ENCODE results near the gene KLHL29. TPM values are rescaled to one million over a fixed set of nuclear protein-coding genes. Genes with fewer than 3 reads are reported as not detected.

The KLHL29 gene
- total RNA-seq, 3 donors from 2014 or later (not counting 1 experiment from before 2014, with no cell fraction given), result 0.24 to 0.43 (median 0.33) TPM

- Mint-ChIP-seq H3K27ac (no peak overlapping the region), H3K4me1 (no peaks in the 10 kb centered on the region), H3K27me3 (ENCODE audit: low read depth in 2 of 2) (peaks cover 0 to 3% of the 10 kb centered on the region in 2 donors), H3K36me3 (no peaks in the 10 kb centered on the region), H3K4me3 (no peak overlapping the region), H3K9me3 (no peaks in the 10 kb centered on the region)
- DNase-seq, result no peak
- no peak for TF ChIP-seq CTCF (IDR thresholded peaks at IDR 0.05)
- intact Hi-C loops (cut with micrococcal nuclease), result no loop called here
- ATAC-seq, result no peak
- WGBS (ENCODE audit: insufficient coverage), result 57% methylated on average over 16 of the region's 16 CpGs
- no peaks in the 10 kb centered on the region for H3K4me1 ChIP-seq (ENCODE audit: control insufficient read depth, insufficient read depth, low read length)
- H3K4me3 ChIP-seq (ENCODE audit: low read length), result no peak overlapping the region
- no peaks in the 10 kb centered on the region for H3K9me3 ChIP-seq (ENCODE audit: control insufficient read depth, insufficient read depth, low read length)
- no peak overlapping the region for H3K27ac ChIP-seq (ENCODE audit: low read length)
- no peaks in the 10 kb centered on the region for H3K27me3 ChIP-seq (ENCODE audit: control insufficient read depth, insufficient read depth, low read length)
- H3K36me3 ChIP-seq (ENCODE audit: control insufficient read depth, insufficient read depth, low read length), result no peaks in the 10 kb centered on the region
These were observed 165.0 kb downstream of the KLHL29 start for GRCh38 chr2:23549821-23550530.

GRCh38 chr2:23550553-23550952 lies 165.6 kb downstream of the KLHL29 start:
- WGBS (ENCODE audit: insufficient coverage), result 86% methylated on average over 7 of the region's 7 CpGs
- intact Hi-C loops (cut with micrococcal nuclease), result no loop called here
- Mint-ChIP-seq H3K27ac (no peak overlapping the region), H3K36me3 (no peaks in the 10 kb centered on the region), H3K4me3 (no peak overlapping the region), H3K9me3 (no peaks in the 10 kb centered on the region), H3K4me1 (no peaks in the 10 kb centered on the region), H3K27me3 (ENCODE audit: low read depth in 2 of 2) (peaks cover 0 to 3% of the 10 kb centered on the region in 2 donors)
- H3K9me3 ChIP-seq (ENCODE audit: control insufficient read depth, insufficient read depth, low read length), result no peaks in the 10 kb centered on the region
- no peak overlapping the region for H3K4me3 ChIP-seq (ENCODE audit: low read length)
- ATAC-seq (no peak), DNase-seq (no peak)
- no peak overlapping the region for H3K27ac ChIP-seq (ENCODE audit: low read length)
- no peaks in the 10 kb centered on the region for H3K4me1 ChIP-seq (ENCODE audit: control insufficient read depth, insufficient read depth, low read length)
- no peaks in the 10 kb centered on the region for H3K36me3 ChIP-seq (ENCODE audit: control insufficient read depth, insufficient read depth, low read length)
- no peak for TF ChIP-seq CTCF (IDR thresholded peaks at IDR 0.05)
- H3K27me3 ChIP-seq (ENCODE audit: control insufficient read depth, insufficient read depth, low read length), result no peaks in the 10 kb centered on the region

- no peak overlapping the region for H3K27ac Mint-ChIP-seq
- no peak for DNase-seq
- Histone ChIP-seq H3K36me3 (ENCODE audit: control insufficient read depth, insufficient read depth, low read length) (no peaks in the 10 kb centered on the region), H3K27me3 (ENCODE audit: control insufficient read depth, insufficient read depth, low read length) (no peaks in the 10 kb centered on the region), H3K9me3 (ENCODE audit: control insufficient read depth, insufficient read depth, low read length) (no peaks in the 10 kb centered on the region), H3K4me3 (ENCODE audit: low read length) (no peak overlapping the region), H3K4me1 (ENCODE audit: control insufficient read depth, insufficient read depth, low read length) (no peaks in the 10 kb centered on the region), H3K27ac (ENCODE audit: low read length) (no peak overlapping the region)
- H3K36me3 Mint-ChIP-seq, result no peaks in the 10 kb centered on the region
- H3K27me3 Mint-ChIP-seq (ENCODE audit: low read depth in 2 of 2), result peaks cover 0 to 3% of the 10 kb centered on the region in 2 donors
- intact Hi-C loops (cut with micrococcal nuclease), result no loop called here
- no peak for TF ChIP-seq CTCF (IDR thresholded peaks at IDR 0.05)
- WGBS (ENCODE audit: insufficient coverage), result 71% methylated on average over 5 of the region's 5 CpGs
- H3K9me3 Mint-ChIP-seq, result no peaks in the 10 kb centered on the region
- no peaks in the 10 kb centered on the region for H3K4me1 Mint-ChIP-seq
- ATAC-seq, result no peak
- H3K4me3 Mint-ChIP-seq, result no peak overlapping the region
These were observed 166.9 kb downstream of the KLHL29 start for GRCh38 chr2:23551875-23552274.

GRCh38 chr2:23553561-23553960 lies 168.6 kb downstream of the KLHL29 start:
- Histone ChIP-seq H3K4me1 (ENCODE audit: control insufficient read depth, insufficient read depth, low read length) (no peaks in the 10 kb centered on the region), H3K9me3 (ENCODE audit: control insufficient read depth, insufficient read depth, low read length) (no peaks in the 10 kb centered on the region), H3K27ac (ENCODE audit: low read length) (no peak overlapping the region), H3K27me3 (ENCODE audit: control insufficient read depth, insufficient read depth, low read length) (no peaks in the 10 kb centered on the region), H3K4me3 (ENCODE audit: low read length) (no peak overlapping the region), H3K36me3 (ENCODE audit: control insufficient read depth, insufficient read depth, low read length) (no peaks in the 10 kb centered on the region)
- H3K27ac Mint-ChIP-seq, result no peak overlapping the region
- intact Hi-C loops (cut with micrococcal nuclease), result no loop called here
- H3K27me3 Mint-ChIP-seq (ENCODE audit: low read depth in 2 of 2), result peaks cover 0 to 3% of the 10 kb centered on the region in 2 donors
- TF ChIP-seq CTCF (IDR thresholded peaks at IDR 0.05), result no peak
- no peaks in the 10 kb centered on the region for H3K4me1 Mint-ChIP-seq
- no peaks in the 10 kb centered on the region for H3K9me3 Mint-ChIP-seq
- DNase-seq, result no peak
- 90% methylated on average over 10 of the region's 10 CpGs for WGBS (ENCODE audit: insufficient coverage)
- no peak overlapping the region for H3K4me3 Mint-ChIP-seq
- ATAC-seq, result no peak
- H3K36me3 Mint-ChIP-seq, result no peaks in the 10 kb centered on the region
